Jurkat, Clone E6-1 (cell line): ENCODE data around the gene NEU4. TPM values are rescaled to one million over a fixed set of nuclear protein-coding genes. Genes with fewer than 3 reads are reported as not detected.
A peak's percentile ranks its signal among the peaks of the same experiment; 100 is the strongest.
"Not testable (repeated sequence)": the region's sequence is repeated elsewhere in the genome, so short reads cannot be mapped to it uniquely, and the experiment has no call there.

ENCODE experiments used
- DNase-seq: peaks from one replicate; pipeline ENCODE4 v3.0.0-alpha.2; 2011; ENCODE audit warnings: low read depth, low spot score
- H3K4me3 ChIP-seq: 2 replicates; pipeline ENCODE4 v1.5.1; 2011; ENCODE audit warnings: mild to moderate bottlenecking, low read length, control low read depth, moderate library complexity
- polyA plus RNA-seq: library from polyadenylated mRNA; unstranded; fragments of >200 nt; gene quantifications from one replicate; pipeline ENCODE4 v1.2.1, GENCODE V29; 2012; ENCODE audit warnings: missing spikeins; ENCODE audit not compliant: insufficient read length, insufficient read depth

The NEU4 gene, protein sequence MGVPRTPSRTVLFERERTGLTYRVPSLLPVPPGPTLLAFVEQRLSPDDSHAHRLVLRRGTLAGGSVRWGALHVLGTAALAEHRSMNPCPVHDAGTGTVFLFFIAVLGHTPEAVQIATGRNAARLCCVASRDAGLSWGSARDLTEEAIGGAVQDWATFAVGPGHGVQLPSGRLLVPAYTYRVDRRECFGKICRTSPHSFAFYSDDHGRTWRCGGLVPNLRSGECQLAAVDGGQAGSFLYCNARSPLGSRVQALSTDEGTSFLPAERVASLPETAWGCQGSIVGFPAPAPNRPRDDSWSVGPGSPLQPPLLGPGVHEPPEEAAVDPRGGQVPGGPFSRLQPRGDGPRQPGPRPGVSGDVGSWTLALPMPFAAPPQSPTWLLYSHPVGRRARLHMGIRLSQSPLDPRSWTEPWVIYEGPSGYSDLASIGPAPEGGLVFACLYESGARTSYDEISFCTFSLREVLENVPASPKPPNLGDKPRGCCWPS
- polyA plus RNA-seq, result not detected

DNA sequence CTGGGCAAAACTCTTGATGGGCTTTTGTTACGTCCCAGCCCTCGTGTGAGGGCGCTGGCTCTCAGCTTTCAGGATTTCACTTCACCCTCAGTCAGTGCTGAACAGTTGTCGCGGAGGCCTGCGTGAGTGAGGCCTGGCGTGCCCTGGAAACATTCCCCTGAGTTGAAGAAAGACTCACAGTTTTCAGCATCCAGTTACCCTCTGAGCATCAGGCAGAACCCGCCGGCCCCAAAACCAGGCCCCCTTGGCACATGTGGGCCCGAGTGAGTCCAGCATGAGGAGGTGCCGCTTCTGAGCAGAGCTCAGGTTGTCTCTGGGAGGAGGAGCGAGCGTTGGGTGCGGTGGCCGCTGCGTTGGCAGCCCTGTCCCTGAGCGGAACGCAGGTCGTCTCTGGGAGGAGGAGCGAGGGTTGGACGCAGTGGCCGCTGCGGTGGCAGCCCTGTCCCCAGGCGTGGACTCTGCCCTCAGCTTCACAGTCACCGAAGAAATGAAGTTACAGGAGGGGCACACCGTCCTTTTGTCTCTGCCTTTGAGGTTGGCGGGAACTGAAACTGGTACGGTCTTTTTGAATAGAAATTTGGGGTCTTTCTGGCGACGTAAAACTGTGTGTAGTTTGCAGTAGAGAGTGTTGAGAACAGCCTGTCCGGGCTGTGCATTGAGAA lies at the start of gene NEU4:
TSS of gene NEU4 (plus strand) at position 473 of the 662 bp plus-strand sequence. CDS start 5,292 bp downstream, outside the sequence.
- DNase-seq, result no peak
- no peak within 1 kb of the TSS for H3K4me3 ChIP-seq

DNA sequence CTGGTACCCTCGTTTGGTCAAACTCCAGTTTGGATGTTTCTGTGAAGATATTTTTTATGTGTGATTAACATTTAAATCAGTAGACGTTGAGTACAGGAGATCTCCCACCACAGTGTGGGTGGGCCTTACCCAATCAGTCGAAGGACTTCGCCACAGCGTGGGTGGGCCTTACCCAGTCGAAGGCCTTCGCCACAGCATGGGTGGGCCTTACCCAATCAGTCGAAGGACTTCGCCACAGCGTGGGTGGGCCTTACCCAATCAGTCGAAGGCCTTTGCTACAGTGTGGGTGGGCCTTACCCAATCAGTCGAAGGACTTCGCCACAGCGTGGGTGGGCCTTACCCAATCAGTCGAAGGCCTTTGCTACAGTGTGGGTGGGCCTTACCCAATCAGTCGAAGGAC lies 49.1 kb upstream of the NEU4 start:
- DNase-seq, H3K4me3 ChIP-seq: not testable (repeated sequence)

DNA sequence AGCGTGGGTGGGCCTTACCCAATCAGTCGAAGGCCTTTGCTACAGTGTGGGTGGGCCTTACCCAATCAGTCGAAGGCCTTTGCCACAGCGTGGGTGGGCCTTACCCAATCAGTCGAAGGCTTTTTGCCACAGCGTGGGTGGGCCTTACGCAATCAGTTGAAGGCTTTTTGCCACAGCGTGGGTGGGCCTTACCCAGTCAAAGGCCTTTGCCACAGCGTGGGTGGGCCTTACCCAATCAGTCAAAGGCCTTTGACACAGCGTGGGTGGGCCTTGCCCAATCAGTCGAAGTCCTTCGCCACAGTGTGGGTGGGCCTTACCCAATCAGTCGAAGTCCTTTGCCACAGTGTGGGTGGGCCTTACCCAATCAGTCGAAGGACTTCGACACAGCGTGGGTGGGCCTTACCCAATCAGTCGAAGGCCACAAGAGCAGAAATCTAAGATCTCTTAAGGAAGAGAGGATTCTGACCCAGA lies 48.7 kb upstream of the NEU4 start:
- no peak overlapping the region for H3K4me3 ChIP-seq
- DNase-seq, result no peak

DNA sequence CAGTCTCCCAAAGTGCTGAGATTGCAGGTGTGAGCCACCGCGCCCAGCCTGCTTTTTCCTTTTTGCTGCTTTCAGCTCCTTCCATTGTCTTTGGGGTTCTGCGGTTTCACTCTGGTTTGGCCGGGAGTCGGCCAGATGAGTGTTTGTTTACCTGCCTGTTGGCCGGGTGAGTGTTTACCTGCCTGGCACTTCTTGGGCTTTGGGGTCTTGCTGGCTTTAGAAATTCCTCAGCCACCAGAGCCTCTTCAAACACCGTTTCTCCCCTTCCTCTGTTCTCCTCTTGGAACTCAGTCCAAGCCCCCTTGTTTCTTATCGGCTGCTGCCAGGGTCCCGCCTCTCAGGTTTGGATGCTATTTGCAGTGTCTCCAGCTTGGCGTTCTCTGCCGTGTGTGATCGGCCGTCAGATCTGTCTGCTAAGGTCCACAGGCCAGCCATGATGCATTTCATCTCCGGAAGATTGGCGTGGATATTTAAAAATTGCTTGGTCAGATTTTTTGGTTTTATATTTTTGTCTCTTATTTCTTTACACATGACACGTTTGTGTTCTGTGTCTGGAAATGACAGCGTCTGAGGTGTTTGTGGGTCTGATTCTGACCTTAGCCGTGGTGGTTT lies 46.6 kb upstream of the NEU4 start:
- DNase-seq, result no peak
- peak overlapping the region; percentile 21 for H3K4me3 ChIP-seq

DNA sequence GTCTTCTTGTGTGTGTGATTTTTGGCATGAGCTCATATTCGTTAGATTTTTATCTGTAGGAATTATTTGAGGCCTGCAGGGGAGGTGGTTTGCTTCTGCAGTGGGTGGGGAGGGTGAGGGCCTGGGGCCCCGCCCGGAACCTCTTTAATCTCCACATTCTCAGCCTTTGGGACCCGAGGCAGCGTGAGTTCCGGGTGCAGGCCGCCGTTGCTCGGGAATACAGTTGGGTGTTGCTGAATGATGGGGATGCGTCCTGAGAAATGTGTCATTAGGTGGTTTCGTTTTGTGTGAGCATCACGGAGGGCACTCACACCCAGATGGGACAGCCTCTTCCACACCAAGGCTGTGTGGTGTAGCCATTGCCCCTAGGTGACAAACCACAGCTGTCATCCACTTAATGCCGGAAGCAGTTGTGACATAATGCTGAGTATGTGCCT lies 46.0 kb upstream of the NEU4 start:
- peak; percentile 71 for DNase-seq
- H3K4me3 ChIP-seq, result peak overlapping the region; percentile 21

DNA sequence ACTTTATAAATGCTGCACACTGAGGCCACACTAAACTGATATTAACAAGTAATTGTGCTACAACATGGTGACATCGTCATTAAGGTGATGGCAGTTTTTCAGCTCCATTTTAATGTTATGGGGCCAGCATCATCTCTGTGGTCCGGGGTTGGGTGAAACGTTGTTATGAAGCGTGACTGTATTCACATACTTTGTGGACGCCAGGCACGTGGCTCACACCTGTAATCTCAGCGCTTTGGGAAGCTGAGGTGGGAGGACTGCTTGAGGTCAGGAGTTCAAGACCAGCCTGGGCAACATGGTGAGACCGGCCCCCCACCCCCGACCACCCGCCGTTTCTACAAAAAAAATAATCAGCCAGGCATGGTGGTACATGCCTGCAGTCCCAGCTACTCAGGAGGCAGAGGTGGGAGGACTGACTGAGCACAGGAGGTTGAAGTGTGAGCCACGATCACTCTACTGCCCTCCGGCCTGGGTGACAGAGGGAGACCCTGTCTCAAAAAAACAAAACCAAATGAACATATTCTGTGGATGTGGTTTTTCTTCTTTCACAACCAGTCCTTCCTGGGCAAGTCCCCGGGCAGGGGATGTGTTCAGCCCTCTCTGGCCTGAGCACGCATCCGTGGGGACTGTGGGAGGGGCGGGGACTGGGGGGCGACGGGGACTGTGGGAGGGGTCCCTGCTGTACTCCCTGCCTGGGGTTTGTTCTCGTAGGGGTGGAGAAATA lies 45.3 kb upstream of the NEU4 start:
- DNase-seq, result no peak
- H3K4me3 ChIP-seq, result no peak overlapping the region

DNA sequence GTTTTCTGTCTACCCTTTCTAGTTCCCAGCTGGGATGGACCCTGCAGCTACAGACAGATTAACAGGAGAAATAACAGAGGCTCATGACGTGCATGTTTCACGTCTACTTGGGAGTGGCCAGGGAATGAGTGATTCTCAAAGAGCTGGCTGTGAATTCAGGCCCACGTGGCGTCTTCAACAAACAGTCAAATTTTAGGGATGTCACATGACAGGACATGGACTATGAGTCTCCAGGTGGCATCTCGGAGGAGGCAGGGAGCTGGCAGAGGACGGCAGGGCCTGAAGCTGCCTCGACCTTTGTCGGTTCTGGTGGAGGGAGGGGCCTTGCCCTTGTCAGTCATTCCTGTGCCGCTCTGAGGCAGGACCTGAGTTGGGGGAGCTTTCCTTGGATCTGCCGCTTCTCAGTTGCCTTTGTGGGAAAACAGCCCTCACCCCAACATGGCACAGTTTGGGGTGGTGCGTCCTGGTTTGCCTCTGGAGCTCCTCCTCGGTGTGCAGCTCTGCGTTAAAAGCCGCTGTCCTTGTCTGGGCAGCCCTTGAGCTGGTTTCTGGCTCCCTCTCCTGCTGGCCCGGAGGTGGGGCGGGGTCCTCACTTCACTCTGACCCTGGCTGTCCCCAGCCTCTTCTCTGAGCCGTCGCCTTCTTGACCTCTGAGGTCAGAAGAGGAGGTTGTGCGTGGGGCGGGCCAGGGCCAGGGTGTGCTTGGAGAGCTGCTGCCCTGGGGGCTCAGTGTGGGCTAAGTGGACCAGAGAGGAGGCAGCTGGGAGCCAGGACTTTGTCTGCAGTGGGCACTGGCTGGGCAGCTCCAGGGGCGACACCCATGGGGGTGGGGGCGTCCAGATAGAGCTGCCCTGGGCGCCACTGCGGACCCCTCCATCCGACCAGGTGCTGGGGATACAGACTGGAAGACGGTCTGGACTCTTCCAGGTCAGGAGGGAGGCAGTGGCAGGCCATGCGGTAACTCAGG lies 44.4 kb upstream of the NEU4 start:
- no peak overlapping the region for H3K4me3 ChIP-seq
- DNase-seq, result no peak

DNA sequence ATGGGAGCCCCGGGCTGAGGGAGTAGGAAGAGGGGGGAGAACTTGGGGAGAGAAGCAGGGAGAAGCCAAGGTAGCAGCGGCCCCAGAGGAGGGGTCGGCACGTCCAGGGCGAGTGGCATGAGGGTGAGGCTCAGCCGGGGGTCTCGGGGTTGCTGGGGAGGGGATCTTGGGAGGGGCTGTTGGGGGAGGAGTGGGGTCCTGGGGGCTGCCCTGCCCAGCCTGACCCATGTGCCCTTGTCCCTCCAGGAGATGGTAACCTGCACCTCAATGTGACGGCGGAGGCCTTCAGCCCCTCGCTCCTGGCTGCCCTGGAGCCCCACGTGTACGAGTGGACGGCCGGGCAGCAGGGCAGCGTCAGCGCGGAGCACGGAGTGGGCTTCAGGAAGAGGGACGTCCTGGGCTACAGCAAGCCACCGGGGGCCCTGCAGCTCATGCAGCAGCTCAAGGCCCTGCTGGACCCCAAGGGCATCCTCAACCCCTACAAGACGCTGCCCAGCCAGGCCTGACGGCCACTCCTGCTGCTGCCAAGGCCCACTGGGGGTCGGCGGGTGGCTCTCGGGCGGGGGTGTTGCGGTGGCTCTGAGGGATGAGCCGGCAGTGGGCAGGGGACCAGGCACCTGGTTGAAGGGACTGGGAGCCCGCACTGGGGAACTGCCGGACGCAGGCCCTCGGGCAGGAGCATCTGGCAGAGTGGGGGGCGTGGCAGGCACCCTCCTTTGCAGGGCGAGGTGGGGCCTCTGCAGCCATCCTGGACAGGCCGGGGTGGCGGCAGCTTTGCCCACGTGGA lies 41.3 kb upstream of the NEU4 start:
- DNase-seq, result no peak
- H3K4me3 ChIP-seq, result no peak overlapping the region

DNA sequence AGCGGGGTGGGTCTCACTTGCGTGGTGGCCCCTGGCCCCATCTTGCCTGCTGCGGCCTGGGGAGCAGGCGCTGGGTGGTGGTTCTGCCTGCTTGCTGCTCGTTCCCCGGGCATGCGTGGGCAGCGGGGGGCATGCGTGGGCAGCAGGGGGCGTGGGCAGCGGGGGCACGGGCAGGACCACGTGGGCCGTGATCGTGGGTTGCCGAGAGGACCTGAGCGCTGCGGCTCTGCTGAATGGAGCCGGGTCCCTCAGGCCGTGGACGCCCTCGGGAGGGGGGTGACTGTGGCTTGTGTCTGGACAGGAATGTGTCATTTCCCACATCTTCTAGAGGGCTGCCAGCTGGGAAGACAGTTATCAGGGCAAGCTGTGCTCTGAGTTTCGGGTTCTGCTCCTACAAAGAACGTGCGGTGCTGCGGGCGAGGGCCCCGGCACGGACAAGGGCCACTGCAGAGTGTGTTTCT lies 40.7 kb upstream of the NEU4 start:
- DNase-seq, result no peak
- H3K4me3 ChIP-seq, result no peak overlapping the region

DNA sequence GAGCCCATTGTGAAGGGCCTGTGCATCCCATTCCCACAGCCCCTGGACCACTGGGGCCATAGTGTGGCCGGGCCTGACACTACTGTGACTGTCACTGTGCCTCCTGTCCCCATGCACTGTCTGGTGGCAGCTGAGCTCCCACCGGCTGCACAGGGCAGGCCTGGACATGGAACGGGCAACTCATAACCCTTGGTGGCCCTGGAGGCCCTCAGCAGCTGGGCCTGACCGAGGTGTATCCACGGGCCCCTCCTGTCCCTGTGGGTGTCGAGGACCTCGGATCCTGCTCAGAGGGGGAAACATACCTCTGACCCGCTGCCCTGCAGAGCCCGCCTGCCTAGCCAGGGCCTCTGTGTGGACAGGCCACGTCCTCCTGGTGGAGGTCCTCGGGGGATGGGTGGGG lies 40.1 kb upstream of the NEU4 start:
- DNase-seq, result no peak
- H3K4me3 ChIP-seq, result no peak overlapping the region

DNA sequence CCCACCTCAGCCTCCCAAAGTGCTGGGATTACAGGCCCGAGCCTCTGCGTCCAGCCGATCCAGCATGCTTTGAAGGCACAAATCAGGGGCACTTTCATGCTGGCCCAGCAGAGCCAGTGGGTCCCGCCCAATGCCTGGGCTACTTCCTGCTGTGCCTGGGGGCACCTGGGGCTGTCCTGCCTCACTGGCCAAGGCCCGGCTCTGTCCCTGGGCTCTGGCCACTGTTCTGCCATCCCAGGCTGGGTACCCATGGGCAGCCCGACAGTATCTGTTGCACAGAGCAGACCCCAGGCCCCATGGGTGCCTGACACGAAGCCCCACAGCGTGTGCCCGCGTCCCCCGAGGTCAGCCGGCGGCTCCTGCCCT lies 39.2 kb upstream of the NEU4 start:
- H3K4me3 ChIP-seq, result no peak overlapping the region
- DNase-seq, result no peak

DNA sequence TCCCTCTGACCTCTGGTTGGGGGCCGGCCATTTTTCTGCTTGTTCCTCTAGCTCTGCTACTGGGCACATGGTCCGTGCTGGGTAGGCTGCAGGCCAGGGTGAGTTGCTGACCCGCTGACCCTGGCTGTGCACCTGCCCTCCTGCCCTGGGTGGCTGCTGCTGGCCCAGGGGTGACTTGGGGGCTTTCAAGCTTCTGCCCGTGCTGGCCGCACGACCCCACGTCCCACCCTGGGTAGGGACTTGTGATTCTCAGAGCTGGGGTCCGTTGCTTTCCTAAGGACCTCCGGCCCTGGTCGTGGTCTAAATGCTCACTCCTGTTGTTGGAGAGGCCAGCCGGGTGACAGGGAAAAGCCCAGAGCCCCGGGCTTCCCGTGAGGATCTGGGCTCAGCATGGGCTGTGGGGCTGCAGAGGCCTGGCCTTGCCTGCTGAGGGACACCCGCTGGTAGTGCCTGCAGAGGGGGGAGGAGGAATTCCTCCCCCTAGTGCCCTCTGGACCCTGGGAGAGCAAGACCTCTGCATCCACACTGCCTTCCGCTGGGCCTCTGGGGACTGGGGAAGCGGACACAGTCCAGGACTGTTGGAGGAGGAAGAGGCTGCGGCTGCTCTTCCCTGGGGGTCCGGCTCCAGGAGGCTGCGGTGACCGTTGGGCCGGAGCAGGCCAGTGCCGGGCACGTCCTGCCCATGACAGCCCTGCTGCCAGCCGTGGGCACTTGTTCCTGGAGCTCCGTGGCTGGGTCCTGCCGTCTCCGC lies 38.6 kb upstream of the NEU4 start:
- H3K4me3 ChIP-seq, result no peak overlapping the region
- no peak for DNase-seq

DNA sequence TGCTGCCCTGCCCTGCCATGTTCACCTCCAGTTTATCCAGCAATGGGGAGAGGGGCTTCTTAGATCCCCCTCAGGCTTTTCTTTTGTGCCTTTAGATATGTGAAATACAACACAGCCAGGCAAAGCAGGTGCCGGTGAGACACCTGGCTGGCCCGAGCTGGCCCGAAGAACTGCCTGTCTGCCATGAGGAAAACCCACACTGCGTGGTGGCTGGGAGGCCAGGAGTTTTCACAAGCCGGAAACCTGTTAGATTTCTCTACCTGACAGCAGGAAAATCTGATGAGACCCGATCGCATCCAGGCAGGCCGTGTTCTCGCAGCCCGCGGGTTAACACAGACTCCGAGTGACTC lies 38.1 kb upstream of the NEU4 start:
- H3K4me3 ChIP-seq, result no peak overlapping the region
- DNase-seq, result no peak

DNA sequence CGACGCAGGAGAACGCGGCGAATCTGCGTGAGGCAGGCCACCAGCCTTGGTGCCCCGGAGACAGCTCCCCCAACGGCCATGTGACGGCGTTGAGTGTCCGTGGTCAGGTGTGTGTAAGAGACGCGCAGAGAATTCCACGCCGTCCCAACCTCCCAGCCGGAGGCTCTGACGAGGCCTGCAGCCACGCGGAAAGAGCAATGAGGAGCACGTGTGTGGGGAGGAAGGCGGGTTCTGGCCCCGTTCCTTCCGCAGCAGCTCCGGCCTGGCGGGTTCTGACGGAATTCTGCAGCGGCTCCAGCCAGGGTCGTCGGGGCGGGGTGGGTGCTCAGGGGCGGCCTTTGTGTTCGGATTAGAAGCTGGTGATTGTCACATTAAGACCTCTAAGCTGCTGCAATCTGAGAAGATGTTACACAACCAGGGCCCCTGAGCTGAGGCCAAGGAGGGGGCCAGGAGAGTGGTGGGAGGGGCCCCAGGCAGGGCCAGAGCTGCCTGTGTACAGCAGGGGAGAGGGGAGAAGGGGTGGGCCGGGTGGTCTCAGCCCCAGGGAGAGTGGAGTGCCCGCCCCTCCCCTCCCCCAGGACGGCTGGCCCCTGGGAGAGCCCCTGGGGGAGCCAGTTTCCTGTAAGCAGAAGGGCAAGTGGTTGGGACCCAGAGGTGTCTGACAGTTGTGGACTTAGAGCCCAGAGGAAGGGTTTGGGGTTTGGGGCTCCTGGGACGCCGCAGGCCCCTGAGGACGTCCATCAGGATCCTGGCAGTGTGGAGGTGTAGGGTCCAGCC lies 37.5 kb upstream of the NEU4 start:
- H3K4me3 ChIP-seq, result no peak overlapping the region
- no peak for DNase-seq

DNA sequence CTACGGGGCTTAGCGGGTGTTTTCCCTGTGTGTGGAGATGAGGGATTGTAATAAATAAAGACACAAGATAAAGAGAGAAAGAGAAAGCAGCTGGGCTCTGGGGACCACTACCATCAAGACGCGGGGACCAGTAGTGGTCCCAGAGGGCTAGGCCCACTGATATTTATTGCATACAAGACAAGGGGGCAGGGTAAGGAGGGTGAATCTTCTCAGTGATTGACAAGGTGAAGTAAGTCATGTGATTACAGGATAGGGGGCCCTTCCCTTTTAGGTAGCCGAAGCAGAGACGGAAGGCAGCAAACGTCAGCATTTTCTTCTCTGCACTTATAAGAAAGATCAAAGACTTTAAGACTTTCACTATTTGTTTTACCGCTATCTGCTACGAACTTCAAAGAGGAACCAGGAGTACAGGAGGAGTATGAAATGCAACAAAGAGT lies 36.9 kb upstream of the NEU4 start:
- DNase-seq, result no peak
- no peak overlapping the region for H3K4me3 ChIP-seq
